ENCODE data around the gene MYO1G. TPM values are rescaled to one million over a fixed set of nuclear protein-coding genes. Genes with fewer than 3 reads are reported as not detected.
A peak's percentile ranks its signal among the peaks of the same experiment; 100 is the strongest.

Gene MYO1G
- total RNA-seq, 6 experiments from 2014 or later, result 0.92 to 4.5 (median 2.0) TPM

- no peaks in the 10 kb centered on the region for H3K9me3 ChIP-seq
- peak overlapping the region; percentile 66 to 91 (median 85) for H3K27ac ChIP-seq
- WGBS (ENCODE audit: insufficient coverage, low coverage, low lambda C conversion rate, missing lambda C conversion rate), result 10% methylated on average over 21 of the region's 68 CpGs
- DNase-seq (peak; percentile 95 to 96 (median 95)), ATAC-seq (peak; percentile 95 to 98 (median 97))
- peak; percentile 90 for TF ChIP-seq POLR2A (IDR thresholded peaks at IDR 0.05)
- TF ChIP-seq, protein P1, sequence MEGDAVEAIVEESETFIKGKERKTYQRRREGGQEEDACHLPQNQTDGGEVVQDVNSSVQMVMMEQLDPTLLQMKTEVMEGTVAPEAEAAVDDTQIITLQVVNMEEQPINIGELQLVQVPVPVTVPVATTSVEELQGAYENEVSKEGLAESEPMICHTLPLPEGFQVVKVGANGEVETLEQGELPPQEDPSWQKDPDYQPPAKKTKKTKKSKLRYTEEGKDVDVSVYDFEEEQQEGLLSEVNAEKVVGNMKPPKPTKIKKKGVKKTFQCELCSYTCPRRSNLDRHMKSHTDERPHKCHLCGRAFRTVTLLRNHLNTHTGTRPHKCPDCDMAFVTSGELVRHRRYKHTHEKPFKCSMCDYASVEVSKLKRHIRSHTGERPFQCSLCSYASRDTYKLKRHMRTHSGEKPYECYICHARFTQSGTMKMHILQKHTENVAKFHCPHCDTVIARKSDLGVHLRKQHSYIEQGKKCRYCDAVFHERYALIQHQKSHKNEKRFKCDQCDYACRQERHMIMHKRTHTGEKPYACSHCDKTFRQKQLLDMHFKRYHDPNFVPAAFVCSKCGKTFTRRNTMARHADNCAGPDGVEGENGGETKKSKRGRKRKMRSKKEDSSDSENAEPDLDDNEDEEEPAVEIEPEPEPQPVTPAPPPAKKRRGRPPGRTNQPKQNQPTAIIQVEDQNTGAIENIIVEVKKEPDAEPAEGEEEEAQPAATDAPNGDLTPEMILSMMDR (IDR thresholded peaks at IDR 0.05), result no peak
- H3K4me1 ChIP-seq, result peaks cover 0 to 7% (median 0%) of the 10 kb centered on the region in 4 donors
- peak overlapping the region; percentile 29 to 60 (median 54) for H3K4me3 ChIP-seq
- H3K27me3 ChIP-seq, result no peaks in the 10 kb centered on the region
- intact Hi-C loops (cut with DNase I), result no loop called here
- peaks cover 0 to 17% (median 1%) of the 10 kb centered on the region in 4 donors for H3K36me3 ChIP-seq
Measured at GRCh38 chr7:44986218-44987053, 7.6 kb upstream of the MYO1G start.

DNA sequence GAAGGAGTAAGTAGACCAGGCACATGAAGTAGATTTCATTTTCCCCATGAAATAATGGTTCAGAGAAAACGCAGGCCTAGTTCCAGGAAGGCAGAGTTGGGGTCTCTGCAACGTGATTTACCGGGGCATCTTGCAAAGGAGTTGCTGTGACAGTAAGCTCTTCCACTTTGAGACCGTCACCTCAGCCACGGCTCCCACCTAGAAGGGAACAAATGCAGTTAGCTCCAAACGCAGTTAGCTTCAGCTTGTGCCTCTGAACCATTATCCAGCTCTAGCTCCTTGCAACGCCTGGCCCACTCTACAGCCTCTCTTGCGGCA lies 7.0 kb upstream of the MYO1G start:
- no peak for TF ChIP-seq POLR2A (IDR thresholded peaks at IDR 0.05)
- TF ChIP-seq, protein P1 (IDR thresholded peaks at IDR 0.05), result no peak
- 49% methylated on average over 7 of the region's 8 CpGs for WGBS (ENCODE audit: insufficient coverage, low coverage, low lambda C conversion rate, missing lambda C conversion rate)
- DNase-seq (no peak), ATAC-seq (peak in 1 of 4 donors; percentile 21)
- H3K27ac ChIP-seq, result peak overlapping the region; percentile 66 to 91 (median 85)
- intact Hi-C loops (cut with DNase I), result no loop called here
- peak overlapping the region; percentile 29 to 60 (median 54) for H3K4me3 ChIP-seq
- no peaks in the 10 kb centered on the region for H3K27me3 ChIP-seq
- H3K9me3 ChIP-seq, result no peaks in the 10 kb centered on the region
- H3K4me1 ChIP-seq, result peaks cover 0 to 7% (median 0%) of the 10 kb centered on the region in 4 donors
- peaks cover 0 to 17% (median 1%) of the 10 kb centered on the region in 4 donors for H3K36me3 ChIP-seq

DNA sequence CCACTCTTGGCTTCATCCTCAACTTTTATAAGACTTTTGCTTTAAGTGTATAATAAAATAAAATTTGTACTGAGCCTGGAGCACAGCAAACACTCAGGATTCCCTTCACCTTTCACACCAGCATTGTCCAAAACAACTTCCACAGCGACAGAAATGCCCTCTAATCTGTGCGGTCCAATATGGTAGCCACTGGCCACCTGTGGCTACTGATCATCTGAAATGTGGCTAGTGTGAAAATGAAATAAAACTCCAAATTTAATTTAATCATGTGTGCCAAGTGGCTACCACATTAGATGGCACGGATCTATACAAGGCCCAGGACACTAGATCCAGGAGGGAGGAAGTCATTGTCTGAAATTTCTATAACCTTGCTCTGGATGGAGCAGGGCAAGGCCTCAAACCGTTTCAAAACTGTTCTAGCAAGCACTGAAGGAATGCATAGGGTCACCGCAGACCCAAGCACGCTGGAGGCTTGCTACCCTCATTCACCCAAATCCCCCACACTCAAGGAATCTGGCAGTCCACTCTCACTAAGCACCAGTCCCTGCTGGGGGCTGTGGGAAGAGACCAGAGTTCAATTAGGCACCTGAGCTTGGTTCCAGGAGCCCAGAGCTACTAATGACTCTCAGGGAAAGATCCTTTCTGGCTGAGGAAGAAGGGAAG lies 6.3 kb upstream of the MYO1G start:
- WGBS (ENCODE audit: insufficient coverage, low coverage, low lambda C conversion rate, missing lambda C conversion rate), result 79% methylated on average over 4 of the region's 6 CpGs
- Histone ChIP-seq H3K27me3 (no peaks in the 10 kb centered on the region), H3K9me3 (no peaks in the 10 kb centered on the region), H3K27ac (no peak overlapping the region), H3K4me1 (peaks cover 0 to 7% (median 0%) of the 10 kb centered on the region in 4 donors), H3K36me3 (peaks cover 0 to 17% (median 1%) of the 10 kb centered on the region in 4 donors), H3K4me3 (peak overlapping the region in 1 of 3 donors; percentile 60)
- TF ChIP-seq, protein P1 (IDR thresholded peaks at IDR 0.05), result no peak
- TF ChIP-seq POLR2A (IDR thresholded peaks at IDR 0.05), result no peak
- intact Hi-C loops (cut with DNase I), result no loop called here
- DNase-seq, result no peak
- no peak for ATAC-seq

GRCh38 chr7:44984478-44984758 lies 5.6 kb upstream of the MYO1G start:
- WGBS (ENCODE audit: insufficient coverage, low coverage, low lambda C conversion rate, missing lambda C conversion rate), result 46% methylated on average over 2 of the region's 3 CpGs
- intact Hi-C loops (cut with DNase I), result no loop called here
- Histone ChIP-seq H3K27ac (no peak overlapping the region), H3K4me1 (peaks cover 0 to 7% (median 0%) of the 10 kb centered on the region in 4 donors), H3K36me3 (peaks cover 0 to 17% (median 1%) of the 10 kb centered on the region in 4 donors), H3K4me3 (no peak overlapping the region), H3K9me3 (no peaks in the 10 kb centered on the region), H3K27me3 (no peaks in the 10 kb centered on the region)
- ATAC-seq (no peak), DNase-seq (peak in 1 of 3 donors; percentile 1)
- TF ChIP-seq, protein P1 (IDR thresholded peaks at IDR 0.05), result no peak
- TF ChIP-seq POLR2A (IDR thresholded peaks at IDR 0.05), result no peak

All from right lobe of liver (tissue), 6 donors.